ENCODE data around the gene GPR63.

GRCh38 chr6:96814625-96815024, 22.7 kb downstream of the GPR63 start:
- no peak for TF ChIP-seq POLR2A (IDR thresholded peaks at IDR 0.05; ENCODE audit: low read length)
- TF ChIP-seq GATA1 (IDR thresholded peaks at IDR 0.05; ENCODE audit: low read depth, low read length): no peak
